Activated CD4-positive, CD25-positive, alpha-beta regulatory T cell treated with anti-CD3 and anti-CD28 coated beads, Interleukin-2, amount 50 U/mL, for 24 hours (primary cell): Measurements from ENCODE around the gene SSTR5.
"Not testable (repeated sequence)": the region's sequence is repeated elsewhere in the genome, so short reads cannot be mapped to it uniquely, and the experiment has no call there.

Experiments used
- ATAC-seq, 2 donors: fragments of 150-1000 bp; cut with Tn5 transposase; one replicate each; pipeline ENCODE4 v1.10.0; 2021; ENCODE audit warnings: mild to moderate bottlenecking in 1 of 2, moderate library complexity in 1 of 2

Gene SSTR5

GRCh38 chr16:1072526-1073261, at the start of gene SSTR5:
Gene SSTR5, plus strand, starts transcription at chr16:1072747. Its CDS starts 6,122 bp downstream, at chr16:1078869.
- ATAC-seq = no peak

DNA sequence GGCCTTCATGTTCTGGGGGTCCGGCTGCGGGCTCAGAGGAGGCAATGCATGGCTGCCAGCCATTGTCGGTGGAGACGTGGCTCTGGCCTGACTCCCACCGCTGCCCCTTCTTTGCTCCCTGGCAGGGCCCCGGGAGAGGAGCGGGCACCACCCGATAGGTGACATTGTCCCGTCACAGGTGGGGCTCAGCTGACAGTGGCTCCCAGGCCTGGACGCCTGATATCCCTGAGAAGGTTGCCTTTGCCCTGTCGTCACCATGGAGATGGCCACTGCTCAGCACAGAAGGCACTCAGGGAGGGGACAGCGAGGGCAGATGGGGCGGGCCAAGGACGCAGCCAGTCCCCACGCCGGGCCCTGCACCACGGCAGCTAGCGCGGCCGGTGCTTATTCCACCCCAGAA, 48.4 kb upstream of the SSTR5 start:
- no peak for ATAC-seq

- not testable (repeated sequence) for ATAC-seq
These were observed 47.3 kb upstream of the SSTR5 start for GRCh38 chr16:1025183-1025809.

DNA sequence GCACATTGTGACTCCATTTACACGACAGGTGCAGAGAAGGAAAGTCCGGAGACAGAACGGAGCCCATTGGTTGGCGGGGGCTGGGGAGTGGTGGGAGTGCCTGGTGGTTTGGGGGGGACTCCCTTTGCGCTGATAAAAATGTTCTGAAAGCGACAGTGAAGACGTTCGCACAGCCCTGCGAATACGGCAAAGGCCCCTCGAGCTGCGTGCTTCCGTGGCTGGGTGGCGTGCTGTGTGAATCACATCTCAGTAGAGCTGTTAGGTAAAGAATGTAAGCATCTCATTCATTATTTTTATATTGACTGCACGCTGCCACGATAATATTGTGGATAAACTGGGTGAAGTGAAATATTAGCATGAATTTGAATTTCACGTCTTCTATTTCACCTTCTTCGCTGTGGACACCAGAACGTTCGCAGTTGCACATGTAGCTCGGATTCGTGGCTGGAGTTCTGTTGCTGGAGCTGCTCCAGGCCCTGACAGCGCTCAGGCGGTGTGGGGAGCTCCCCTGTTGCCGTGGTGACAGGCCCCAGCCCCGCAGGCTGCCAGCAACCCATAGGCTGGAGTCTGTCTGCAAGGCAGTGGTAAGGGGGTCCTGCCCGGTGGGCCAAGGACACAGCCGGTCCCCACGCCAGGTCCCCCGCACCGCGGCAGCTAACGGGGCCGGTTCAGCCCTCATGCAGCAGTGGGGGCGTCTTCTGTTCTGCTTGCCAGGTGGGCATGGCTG, 46.3 kb upstream of the SSTR5 start:
- ATAC-seq = no peak

DNA sequence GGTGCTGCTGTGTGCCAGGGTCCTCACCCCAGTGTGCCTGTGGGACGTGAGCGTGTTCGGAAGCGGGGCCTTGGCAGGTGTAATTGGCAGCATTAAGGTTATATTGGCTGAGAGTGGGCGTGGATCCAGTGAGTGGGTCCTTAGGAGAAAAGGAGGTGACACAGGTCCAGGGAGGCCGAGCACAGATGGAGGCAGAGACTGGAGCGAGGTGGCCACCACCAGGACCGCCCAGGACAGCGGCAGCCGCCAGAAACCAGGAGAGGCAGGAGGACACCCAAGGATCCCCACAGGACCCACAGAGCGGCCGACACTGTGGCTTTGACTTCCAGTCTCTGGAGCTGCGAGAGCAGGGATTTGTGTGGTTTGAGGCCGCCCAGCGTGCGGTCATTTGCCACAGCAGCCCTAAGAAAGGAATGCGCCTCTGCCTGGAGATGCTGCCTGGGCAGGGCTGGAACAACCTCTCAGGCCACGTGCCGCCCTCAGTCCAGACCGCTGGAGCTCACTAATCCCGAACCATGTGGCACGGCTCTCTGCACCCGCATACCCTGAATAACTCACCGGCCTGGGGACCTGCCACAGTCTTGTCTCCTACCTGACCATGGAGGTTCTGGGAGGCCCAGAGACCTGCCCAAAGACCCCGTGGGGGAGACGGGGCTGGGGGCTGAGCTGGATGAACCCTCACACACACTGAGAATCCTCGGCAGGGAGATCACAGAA, 45.6 kb upstream of the SSTR5 start:
- no peak for ATAC-seq

GRCh38 chr16:1027501-1027815, 45.1 kb upstream of the SSTR5 start:
- no peak for ATAC-seq

DNA sequence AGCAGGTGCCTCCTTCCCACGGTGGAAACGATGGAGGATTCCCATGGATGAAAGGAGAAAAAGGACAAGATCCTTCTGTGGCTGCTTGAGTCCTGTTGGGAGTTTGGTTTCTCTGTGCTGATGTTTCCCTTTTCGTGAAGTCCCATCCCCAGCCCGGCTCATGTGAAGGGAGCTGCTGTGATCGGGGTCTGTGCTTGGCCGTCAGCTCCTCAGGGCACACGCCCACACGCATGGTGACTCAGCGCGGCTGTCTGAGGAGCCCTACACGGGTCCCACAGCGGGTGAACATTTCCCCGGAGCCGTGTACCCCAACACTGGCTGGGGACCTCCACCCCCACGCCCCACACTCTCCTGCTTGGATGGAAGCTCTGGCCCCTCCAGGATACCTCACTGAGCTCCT, 44.5 kb upstream of the SSTR5 start:
- ATAC-seq = no peak

- ATAC-seq = no peak
These were observed 43.9 kb upstream of the SSTR5 start for GRCh38 chr16:1028524-1029258.

GRCh38 chr16:1029259-1029545, 43.3 kb upstream of the SSTR5 start:
- ATAC-seq = no peak

- no peak for ATAC-seq
These were observed 42.1 kb upstream of the SSTR5 start for GRCh38 chr16:1030473-1030901.

DNA sequence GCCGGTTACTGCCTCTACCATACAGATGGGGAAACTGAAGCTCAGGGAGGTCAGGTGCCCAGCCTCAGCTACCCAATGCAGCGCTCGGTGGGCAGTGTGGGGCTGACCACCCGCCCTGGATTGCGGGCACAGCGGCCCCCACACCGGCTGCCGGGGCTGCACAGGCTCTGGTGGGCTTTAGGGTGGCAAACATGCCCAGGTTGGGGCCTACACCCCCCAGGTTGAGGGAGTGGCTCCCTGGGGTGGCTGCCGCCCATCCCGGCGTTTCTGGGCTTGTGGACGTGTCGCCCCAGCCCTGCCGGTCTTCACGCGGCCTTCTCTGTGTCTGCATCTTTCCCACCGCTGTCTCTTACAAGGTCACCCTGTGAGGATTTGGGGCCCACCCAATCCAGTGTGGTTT, 40.9 kb upstream of the SSTR5 start:
- ATAC-seq = no peak

GRCh38 chr16:1032607-1033006, 39.9 kb upstream of the SSTR5 start:
- no peak for ATAC-seq

- ATAC-seq = no peak
These were observed 39.3 kb upstream of the SSTR5 start for GRCh38 chr16:1033128-1033679.

GRCh38 chr16:1034230-1035065, 38.1 kb upstream of the SSTR5 start:
- no peak for ATAC-seq

DNA sequence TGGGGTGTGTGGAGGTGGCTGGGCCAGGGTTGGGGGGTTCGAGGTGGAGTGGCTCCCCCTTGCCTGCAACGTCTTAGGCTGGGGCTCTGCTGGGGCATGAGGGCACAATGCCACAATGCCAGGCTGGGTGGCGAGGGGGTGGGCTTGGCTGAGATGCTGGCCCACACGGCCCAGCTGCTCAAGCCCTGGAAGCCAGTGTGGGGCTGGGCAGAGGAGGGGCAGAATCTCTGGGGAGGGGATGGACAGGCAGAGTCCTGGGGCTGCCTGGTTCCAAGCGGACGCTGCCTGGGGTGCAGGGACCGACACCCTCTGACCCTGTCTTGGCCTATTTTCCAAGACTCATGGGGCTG, 37.5 kb upstream of the SSTR5 start:
- ATAC-seq = no peak

DNA sequence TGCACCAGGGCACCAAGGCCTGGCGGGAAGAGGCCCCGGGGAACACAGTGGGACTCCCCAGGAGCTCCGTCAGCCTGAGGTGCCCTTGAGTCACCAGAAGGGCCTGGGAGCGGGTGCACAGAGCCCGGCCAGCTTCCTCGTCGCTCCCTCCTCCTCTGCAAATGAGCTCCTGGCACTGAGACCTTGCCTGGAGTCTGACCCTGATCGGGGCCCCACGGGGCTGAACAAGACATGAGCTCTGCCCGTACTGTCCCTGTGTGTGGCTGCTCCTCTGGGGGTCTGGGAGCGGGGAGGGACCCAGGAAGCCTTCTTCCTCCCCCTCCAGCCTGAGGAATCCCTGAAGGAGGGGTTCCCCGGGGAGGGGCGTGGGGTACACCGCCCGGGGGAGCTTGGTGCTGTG, 36.4 kb upstream of the SSTR5 start:
- ATAC-seq = no peak

DNA sequence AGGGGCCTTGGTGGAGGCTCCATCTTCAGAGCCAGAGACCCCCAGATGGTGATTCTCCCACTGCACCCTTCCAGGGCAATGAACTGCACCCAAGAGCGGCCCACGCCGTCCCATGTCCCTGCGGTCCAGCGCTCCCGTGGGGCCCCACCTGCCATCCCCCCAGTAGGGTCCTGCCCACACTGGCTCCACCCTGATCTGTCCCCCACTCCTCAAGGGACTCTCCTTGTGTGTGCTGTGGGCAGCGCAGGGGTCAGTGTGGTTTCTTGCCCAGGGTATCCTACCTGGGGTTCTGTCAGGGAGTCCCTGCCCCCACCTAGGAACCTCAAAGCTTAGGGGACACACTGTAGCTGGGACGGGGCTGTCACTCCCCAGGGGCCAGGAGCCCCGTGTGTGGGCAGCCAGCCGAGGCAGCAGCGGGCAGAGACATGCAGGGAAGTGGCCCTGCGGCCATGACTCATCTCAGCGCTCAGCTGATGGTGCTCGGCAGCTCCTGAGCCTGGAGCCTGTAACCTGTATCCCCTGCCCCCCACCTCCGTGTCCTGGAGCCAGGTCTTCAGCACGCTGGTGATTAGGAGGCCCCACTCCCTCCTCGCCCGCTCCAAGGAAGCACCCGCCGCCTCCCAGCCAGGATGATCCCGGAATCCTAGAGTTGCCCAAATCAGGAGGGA, 35.7 kb upstream of the SSTR5 start:
- no peak for ATAC-seq

GRCh38 chr16:1037394-1038257, 34.9 kb upstream of the SSTR5 start:
- no peak for ATAC-seq

DNA sequence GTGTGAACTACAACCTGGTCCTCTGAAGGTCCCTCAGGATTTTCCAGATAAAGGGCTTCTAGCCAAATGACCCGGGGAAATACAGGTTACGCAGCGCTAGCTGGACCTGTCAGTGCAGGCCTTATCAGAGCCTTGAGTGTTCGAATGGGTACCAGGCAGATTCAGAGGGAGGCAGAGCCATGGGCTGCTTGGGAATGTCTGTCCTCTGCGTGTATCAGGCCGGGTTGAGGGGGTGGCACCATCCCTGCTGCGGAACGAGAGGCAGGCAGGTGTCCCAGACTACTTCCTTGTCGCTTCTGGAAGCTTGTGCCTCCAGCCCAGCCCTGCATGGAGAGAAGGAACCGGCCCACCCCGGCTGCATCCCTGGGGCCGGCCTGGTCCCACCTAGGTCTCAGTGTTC, 33.6 kb upstream of the SSTR5 start:
- ATAC-seq = no peak

DNA sequence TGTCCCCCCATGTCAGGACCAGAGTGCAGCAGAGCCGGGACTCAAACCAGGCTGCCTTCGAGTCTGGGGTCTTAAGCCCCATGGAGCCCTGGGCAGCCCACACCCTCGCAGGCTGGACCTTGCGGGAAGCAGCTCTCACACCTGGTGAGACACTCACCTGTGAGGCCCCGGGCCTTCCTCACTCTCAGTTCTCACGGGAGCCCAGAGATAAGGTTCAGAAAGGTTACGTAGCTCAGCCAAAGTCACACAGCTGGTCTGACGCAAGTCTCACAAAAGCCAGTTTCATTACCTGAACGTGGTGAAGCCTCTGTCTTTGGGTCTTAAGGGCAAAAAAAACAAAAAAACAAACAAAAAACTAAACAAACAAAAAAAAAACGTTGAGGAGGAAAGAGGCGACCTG, 32.8 kb upstream of the SSTR5 start:
- no peak for ATAC-seq
